Naive thymus-derived CD4-positive, alpha-beta T cell (primary cell): ENCODE measurements around the gene AOPEP. TPM values are rescaled to one million over a fixed set of nuclear protein-coding genes. Genes with fewer than 3 reads are reported as not detected.

Experiments used
- ATAC-seq: fragments of 150-1000 bp; cut with Tn5 transposase; 2 replicates; pipeline ENCODE4 v1.10.0; 2021; ENCODE audit warnings: mild to moderate bottlenecking, moderate library complexity
- CTCF ChIA-PET: fragments of 350-600 bp; sonication (Branson Sonifier 250); formaldehyde crosslinking; loops from one replicate; lab custom pipeline; 2021; ENCODE audit warnings: antibody characterized with exemption; lab: Charles Lee
- POLR2A ChIA-PET: fragments of 350-600 bp; sonication (Branson Sonifier 250); formaldehyde crosslinking; loops from one replicate; lab custom pipeline; 2021; ENCODE audit warnings: antibody characterized with exemption, inconsistent platforms; lab: Charles Lee
- DNase-seq, 9 donors: peaks; one replicate each; pipeline versions ENCODE4 v3.0.0 to v3.0.0-alpha.2; 2020 to 2022; ENCODE audit warnings: mixed read lengths in 1 of 9
- H3K27ac ChIP-seq: one replicate; pipeline ENCODE4 v1.7.0; 2013; ENCODE audit warnings: mild to moderate bottlenecking, low read depth, low read length, moderate library complexity
- H3K27me3 ChIP-seq, 2 donors: one replicate each; pipeline ENCODE4 v1.7.0; 2013; ENCODE audit warnings: low read length in 2 of 2, mild to moderate bottlenecking in 2 of 2, moderate library complexity in 2 of 2; ENCODE audit not compliant: control insufficient read depth in 2 of 2, insufficient read depth in 2 of 2
- H3K36me3 ChIP-seq, 3 experiments: 1 replicate in 2 of 3; 2 replicates in 1 of 3; pipeline ENCODE4 v1.7.0; 2013; ENCODE audit warnings: low read length in 3 of 3, mild to moderate bottlenecking in 3 of 3, moderate library complexity in 1 of 3; ENCODE audit not compliant: insufficient read depth in 3 of 3, control insufficient read depth in 2 of 3
- H3K4me1 ChIP-seq, 2 donors: one replicate each; pipeline ENCODE4 v1.7.0; 2013; ENCODE audit warnings: low read length in 2 of 2, mild to moderate bottlenecking in 2 of 2, moderate library complexity in 1 of 2; ENCODE audit not compliant: control insufficient read depth in 2 of 2, insufficient read depth in 2 of 2
- H3K4me3 ChIP-seq: 2 replicates; pipeline ENCODE4 v1.7.0; 2013; ENCODE audit warnings: mild to moderate bottlenecking, low read length
- H3K9me3 ChIP-seq, 3 experiments: 1 replicate in 2 of 3; 2 replicates in 1 of 3; pipeline ENCODE4 v1.7.0; 2013; ENCODE audit warnings: low read length in 3 of 3; ENCODE audit not compliant: control insufficient read depth in 2 of 3
- H3K27ac Mint-ChIP-seq, 9 donors: one replicate each; pipeline ENCODE4 v1.8.0; 2020 to 2022; ENCODE audit warnings: mixed read lengths in 9 of 9, mild to moderate bottlenecking in 8 of 9, moderate library complexity in 5 of 9, inconsistent platforms in 2 of 9
- H3K27me3 Mint-ChIP-seq, 5 donors: one replicate each; pipeline ENCODE4 v1.8.0; 2021 to 2022; ENCODE audit warnings: mixed read lengths in 5 of 5, mild to moderate bottlenecking in 1 of 5
- H3K36me3 Mint-ChIP-seq, 5 donors: one replicate each; pipeline ENCODE4 v1.8.0; 2020 to 2022; ENCODE audit warnings: mixed read lengths in 5 of 5, mild to moderate bottlenecking in 3 of 5, inconsistent platforms in 1 of 5
- H3K4me1 Mint-ChIP-seq, 7 donors: one replicate each; pipeline ENCODE4 v1.8.0; 2020 to 2022; ENCODE audit warnings: mixed read lengths in 7 of 7, mild to moderate bottlenecking in 3 of 7, inconsistent platforms in 1 of 7
- H3K4me3 Mint-ChIP-seq, 10 donors: one replicate each; pipeline ENCODE4 v1.8.0; 2020 to 2022; ENCODE audit warnings: mild to moderate bottlenecking in 10 of 10, mixed read lengths in 10 of 10, moderate library complexity in 6 of 10, inconsistent platforms in 2 of 10
- H3K9me3 Mint-ChIP-seq, 11 donors: one replicate each; pipeline ENCODE4 v1.8.0; 2020 to 2022; ENCODE audit warnings: mixed read lengths in 11 of 11, mild to moderate bottlenecking in 4 of 11, inconsistent platforms in 1 of 11, moderate library complexity in 1 of 11
- intact Hi-C, 2 donors: fragments of 100-400 bp; cut with micrococcal nuclease; formaldehyde crosslinking; loops; one replicate each; pipeline ENCODE4 v1.15.1; 2023
- polyA plus RNA-seq, 2 donors: library from polyadenylated mRNA; unstranded; fragments of 300-500 nt; fragmentation: Illumina TruSeq; gene quantifications; one replicate each; pipeline ENCODE4 v1.2.3, GENCODE V29; 2021
- total RNA-seq, 6 experiments: library from RNA in 5 of 6; stranded (reverse) in 5 of 6; gene quantifications; 1 replicate in 5 of 6; 2 replicates in 1 of 6; pipeline ENCODE4 v1.2.3 and lab custom pipeline; 2021 to 2026

Gene AOPEP
- total and polyA plus RNA-seq, 7 experiments from 2014 or later, result 5.7 to 19.0 (median 13.6) TPM

DNA sequence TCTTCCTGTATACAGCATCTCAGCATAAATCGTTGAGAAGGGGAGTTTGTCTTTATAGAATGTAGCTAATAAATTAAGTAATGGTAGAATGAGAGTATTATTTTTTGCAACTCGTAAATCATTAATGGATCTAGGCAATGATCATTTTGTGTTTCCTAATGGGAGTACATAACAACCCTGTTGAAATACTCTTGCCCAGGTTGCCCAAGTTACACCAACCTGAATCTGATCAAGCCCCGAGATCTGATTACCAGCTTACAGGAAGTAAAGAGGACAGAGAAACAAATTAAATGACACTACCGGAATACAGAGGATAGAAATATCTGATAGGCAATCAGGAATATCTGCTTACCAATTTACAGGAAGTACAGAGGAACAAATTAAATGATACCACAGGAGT lies 107.3 kb downstream of the AOPEP start:
- H3K36me3 Mint-ChIP-seq, result peaks cover 10 to 42% (median 32%) of the 10 kb centered on the region in 5 donors
- no peak overlapping the region for H3K27ac Mint-ChIP-seq
- no peaks in the 10 kb centered on the region for H3K27me3 ChIP-seq
- ATAC-seq (no peak), DNase-seq (no peak)
- H3K4me1 ChIP-seq, result no peaks in the 10 kb centered on the region
- intact Hi-C loops, result no loop called here
- no peak overlapping the region for H3K4me3 ChIP-seq
- H3K9me3 Mint-ChIP-seq, result peaks cover 0 to 22% (median 8%) of the 10 kb centered on the region in 11 donors
- no peaks in the 10 kb centered on the region for H3K36me3 ChIP-seq
- no peak overlapping the region for H3K27ac ChIP-seq
- H3K9me3 ChIP-seq, result no peaks in the 10 kb centered on the region
- H3K4me3 Mint-ChIP-seq, result no peak overlapping the region
- H3K4me1 Mint-ChIP-seq, result peaks cover 0 to 21% (median 9%) of the 10 kb centered on the region in 7 donors
- H3K27me3 Mint-ChIP-seq, result no peaks in the 10 kb centered on the region
- POLR2A ChIA-PET, result no interaction called here
- CTCF ChIA-PET, result no interaction called here

- POLR2A ChIA-PET, result no interaction called here
- no peaks in the 10 kb centered on the region for H3K27me3 Mint-ChIP-seq
Measured at GRCh38 chr9:94837404-94837803, 110.9 kb downstream of the AOPEP start.

DNA sequence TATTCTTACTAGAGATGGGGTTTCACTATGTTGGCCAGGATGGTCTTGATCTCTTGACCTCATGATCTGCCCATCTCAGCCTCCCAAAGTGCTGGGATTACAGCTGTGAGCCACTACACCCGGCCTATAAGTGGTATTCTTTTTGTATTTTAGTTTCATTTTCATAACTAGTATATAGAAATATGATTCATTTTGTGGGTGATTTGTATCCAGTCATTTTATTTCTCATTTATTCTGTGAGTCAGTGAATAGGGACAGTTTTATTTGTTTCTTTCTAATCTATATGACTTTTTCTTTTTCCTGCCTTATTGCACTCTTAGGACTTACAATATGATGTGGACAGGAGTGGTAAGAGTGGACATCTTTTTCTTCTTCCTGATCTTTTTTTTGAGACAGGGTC lies 112.9 kb downstream of the AOPEP start:
- H3K4me3 Mint-ChIP-seq, result no peak overlapping the region
- H3K36me3 Mint-ChIP-seq, result peaks cover 18 to 40% (median 28%) of the 10 kb centered on the region in 5 donors
- ChIA-PET POLR2A (no interaction called here), CTCF (no interaction called here)
- H3K27ac Mint-ChIP-seq, result peak overlapping the region in 1 of 9 donors; percentile 17
- H3K36me3 ChIP-seq, result no peaks in the 10 kb centered on the region
- H3K27me3 ChIP-seq, result no peaks in the 10 kb centered on the region
- no peak overlapping the region for H3K27ac ChIP-seq
- H3K4me3 ChIP-seq, result no peak overlapping the region
- ATAC-seq (no peak), DNase-seq (no peak)
- H3K27me3 Mint-ChIP-seq, result no peaks in the 10 kb centered on the region
- intact Hi-C loops, result loop anchor here in 1 of 2 donors (2.0 kb wide), 1 partner anchor 21 kb away; no protein-coding TSS in a partner anchor
- H3K4me1 Mint-ChIP-seq, result peaks cover 2 to 38% (median 20%) of the 10 kb centered on the region in 7 donors
- peaks cover 0 to 3% of the 10 kb centered on the region in 2 donors for H3K4me1 ChIP-seq
- peaks cover 0 to 38% (median 12%) of the 10 kb centered on the region in 11 donors for H3K9me3 Mint-ChIP-seq
- H3K9me3 ChIP-seq, result peaks cover 0 to 3% (median 0%) of the 10 kb centered on the region in 3 experiments

More at GRCh38 chr9:94837404-94837803, 110.9 kb downstream of the AOPEP start:
- H3K4me3 Mint-ChIP-seq, result no peak overlapping the region
- CTCF ChIA-PET, result no interaction called here
- H3K27ac ChIP-seq, result no peak overlapping the region
- H3K9me3 ChIP-seq, result peaks cover 0 to 3% (median 0%) of the 10 kb centered on the region in 3 experiments
- intact Hi-C loops, result no loop called here
- peaks cover 0 to 28% (median 9%) of the 10 kb centered on the region in 7 donors for H3K4me1 Mint-ChIP-seq
- H3K27me3 ChIP-seq, result no peaks in the 10 kb centered on the region
- no peak overlapping the region for H3K4me3 ChIP-seq
- ATAC-seq (no peak), DNase-seq (no peak)
- no peak overlapping the region for H3K27ac Mint-ChIP-seq
- peaks cover 0 to 3% of the 10 kb centered on the region in 2 donors for H3K4me1 ChIP-seq
- H3K36me3 ChIP-seq, result no peaks in the 10 kb centered on the region
- H3K9me3 Mint-ChIP-seq, result peaks cover 0 to 38% (median 12%) of the 10 kb centered on the region in 11 donors
- peaks cover 18 to 41% (median 31%) of the 10 kb centered on the region in 5 donors for H3K36me3 Mint-ChIP-seq

DNA sequence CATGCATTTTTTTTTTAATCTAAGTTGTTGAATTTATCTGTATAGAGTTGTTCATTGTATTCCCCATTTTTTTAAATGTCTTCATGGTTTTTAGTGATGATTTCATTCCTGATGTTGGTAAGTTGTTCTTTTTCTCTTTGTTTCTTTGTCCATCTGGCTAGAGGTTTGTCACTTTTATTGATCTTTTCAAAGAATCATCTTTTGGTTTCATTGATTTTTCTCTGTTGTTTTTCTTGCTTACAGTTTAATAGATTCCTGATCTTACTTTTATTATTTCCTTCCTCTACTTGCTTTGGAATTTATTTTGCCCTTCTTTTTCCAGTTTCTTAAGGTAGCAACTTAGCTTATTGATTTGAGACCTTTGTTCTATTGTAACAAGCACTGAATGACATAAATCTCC lies 114.2 kb downstream of the AOPEP start:
- Histone ChIP-seq H3K4me1 (peaks cover 0 to 3% of the 10 kb centered on the region in 2 donors), H3K36me3 (no peaks in the 10 kb centered on the region), H3K4me3 (no peak overlapping the region), H3K27me3 (no peaks in the 10 kb centered on the region), H3K27ac (no peak overlapping the region), H3K9me3 (peaks cover 0 to 3% (median 0%) of the 10 kb centered on the region in 3 experiments)
- peaks cover 18 to 40% (median 33%) of the 10 kb centered on the region in 5 donors for H3K36me3 Mint-ChIP-seq
- ATAC-seq (no peak), DNase-seq (no peak)
- H3K27me3 Mint-ChIP-seq, result no peaks in the 10 kb centered on the region
- intact Hi-C loops, result no loop called here
- H3K4me1 Mint-ChIP-seq, result peaks cover 5 to 31% (median 20%) of the 10 kb centered on the region in 7 donors
- H3K9me3 Mint-ChIP-seq, result peaks cover 0 to 38% (median 12%) of the 10 kb centered on the region in 11 donors
- ChIA-PET CTCF (interaction anchor here (0.7 kb wide), 1 partner anchor 1359 kb away, joined by 9 read pairs; no protein-coding TSS in a partner anchor), POLR2A (no interaction called here)
- no peak overlapping the region for H3K27ac Mint-ChIP-seq
- no peak overlapping the region for H3K4me3 Mint-ChIP-seq

- Mint-ChIP-seq H3K27ac (peak overlapping the region in 1 of 9 donors; percentile 55), H3K9me3 (peaks cover 0 to 26% (median 12%) of the 10 kb centered on the region in 11 donors), H3K36me3 (peaks cover 20 to 40% (median 23%) of the 10 kb centered on the region in 5 donors), H3K27me3 (no peaks in the 10 kb centered on the region), H3K4me3 (peak overlapping the region in 2 of 10 donors; percentile 2 to 22), H3K4me1 (peaks cover 17 to 32% (median 27%) of the 10 kb centered on the region in 7 donors)
- ATAC-seq (no peak), DNase-seq (no peak)
- H3K36me3 ChIP-seq, result no peaks in the 10 kb centered on the region
- CTCF ChIA-PET, result no interaction called here
- H3K27me3 ChIP-seq, result no peaks in the 10 kb centered on the region
- POLR2A ChIA-PET, result no interaction called here
- no peak overlapping the region for H3K27ac ChIP-seq
- H3K4me3 ChIP-seq, result no peak overlapping the region
- intact Hi-C loops, result no loop called here
- peaks cover 0 to 3% of the 10 kb centered on the region in 2 donors for H3K4me1 ChIP-seq
- peaks cover 0 to 3% (median 0%) of the 10 kb centered on the region in 3 experiments for H3K9me3 ChIP-seq
Measured at GRCh38 chr9:94843134-94843533, 116.6 kb downstream of the AOPEP start.

- H3K36me3 Mint-ChIP-seq, result peaks cover 0 to 30% (median 10%) of the 10 kb centered on the region in 5 donors
- Histone ChIP-seq H3K4me1 (peaks cover 0 to 3% of the 10 kb centered on the region in 2 donors), H3K4me3 (no peak overlapping the region), H3K9me3 (no peaks in the 10 kb centered on the region), H3K27ac (no peak overlapping the region), H3K36me3 (no peaks in the 10 kb centered on the region), H3K27me3 (no peaks in the 10 kb centered on the region)
- H3K4me3 Mint-ChIP-seq, result no peak overlapping the region
- H3K9me3 Mint-ChIP-seq, result peaks cover 0 to 4% (median 0%) of the 10 kb centered on the region in 11 donors
- POLR2A ChIA-PET, result no interaction called here
- ATAC-seq (no peak), DNase-seq (no peak)
- CTCF ChIA-PET, result no interaction called here
- intact Hi-C loops, result no loop called here
- H3K4me1 Mint-ChIP-seq, result peaks cover 18 to 29% (median 21%) of the 10 kb centered on the region in 7 donors
- no peaks in the 10 kb centered on the region for H3K27me3 Mint-ChIP-seq
- peak overlapping the region in 2 of 9 donors; percentile 47 to 86 for H3K27ac Mint-ChIP-seq
Measured at GRCh38 chr9:94846739-94847138, 120.2 kb downstream of the AOPEP start.

DNA sequence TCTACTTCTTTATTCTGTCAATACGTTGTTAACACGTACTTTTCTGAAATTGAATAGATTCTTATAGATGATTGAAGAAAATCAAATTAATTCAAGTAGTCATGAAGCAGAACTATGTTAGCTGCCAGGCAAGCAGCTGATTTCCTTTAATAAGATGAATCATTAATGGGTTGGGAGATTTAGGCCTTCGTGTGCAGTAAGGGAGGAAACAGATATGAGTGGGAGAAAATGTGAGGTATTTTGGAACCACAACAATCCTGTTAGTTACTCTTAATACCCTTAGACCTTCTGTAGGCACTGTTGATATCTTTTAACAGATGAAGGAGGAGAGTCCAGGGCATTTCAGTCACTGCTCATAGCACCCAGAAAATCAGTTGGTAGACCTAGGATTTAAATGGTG lies 121.0 kb downstream of the AOPEP start:
- intact Hi-C loops, result no loop called here
- H3K4me1 ChIP-seq, result no peaks in the 10 kb centered on the region
- H3K4me3 Mint-ChIP-seq, result no peak overlapping the region
- peaks cover 16 to 29% (median 18%) of the 10 kb centered on the region in 7 donors for H3K4me1 Mint-ChIP-seq
- no peaks in the 10 kb centered on the region for H3K27me3 Mint-ChIP-seq
- POLR2A ChIA-PET, result no interaction called here
- DNase-seq, result no peak
- no peaks in the 10 kb centered on the region for H3K27me3 ChIP-seq
- no peak for ATAC-seq
- no peak overlapping the region for H3K27ac ChIP-seq
- H3K9me3 ChIP-seq, result no peaks in the 10 kb centered on the region
- H3K4me3 ChIP-seq, result no peak overlapping the region
- CTCF ChIA-PET, result no interaction called here
- H3K27ac Mint-ChIP-seq, result peak overlapping the region in 1 of 9 donors; percentile 86
- peaks cover 0 to 4% (median 0%) of the 10 kb centered on the region in 11 donors for H3K9me3 Mint-ChIP-seq
- H3K36me3 ChIP-seq, result no peaks in the 10 kb centered on the region
- peaks cover 0 to 30% (median 10%) of the 10 kb centered on the region in 5 donors for H3K36me3 Mint-ChIP-seq
